ENCODE measurements around the gene PDSS2. TPM values are rescaled to one million over a fixed set of nuclear protein-coding genes. Genes with fewer than 3 reads are reported as not detected.
A peak's percentile ranks its signal among the peaks of the same experiment; 100 is the strongest.

The PDSS2 gene
- total RNA-seq, 2 donors from 2014 or later: 8.2 to 13.7 TPM

- TF ChIP-seq CTCF (conservative IDR thresholded peaks at IDR 0.05): no peak
- Histone ChIP-seq H3K4me3 (ENCODE audit: low read length) (no peak overlapping the region), H3K9me3 (ENCODE audit: control insufficient read depth, low read length) (no peaks in the 10 kb centered on the region), H3K27ac (ENCODE audit: low read depth, low read length) (no peak overlapping the region), H3K4me1 (ENCODE audit: control insufficient read depth, insufficient read depth, low read length) (no peaks in the 10 kb centered on the region), H3K36me3 (ENCODE audit: control insufficient read depth, insufficient read depth, low read length) (no peaks in the 10 kb centered on the region), H3K27me3 (ENCODE audit: control insufficient read depth, insufficient read depth, low read length, poor library complexity, severe bottlenecking) (no peaks in the 10 kb centered on the region), H3K9ac (ENCODE audit: extremely low read depth, low read length, poor library complexity, severe bottlenecking) (no peak overlapping the region)
- Mint-ChIP-seq H3K36me3 (ENCODE audit: low read depth) (no peaks in the 10 kb centered on the region), H3K4me3 (no peak overlapping the region), H3K4me1 (no peaks in the 10 kb centered on the region), H3K27ac (no peak overlapping the region), H3K9me3 (no peaks in the 10 kb centered on the region), H3K27me3 (ENCODE audit: insufficient read depth) (no peaks in the 10 kb centered on the region)
- 80 to 91% methylated on average over 1 to 5 of the region's 5 CpGs for WGBS, 2 experiments (ENCODE audit: insufficient coverage in 1 of 2, insufficient read length in 1 of 2)
- DNase-seq: no peak
These were observed 154.8 kb downstream of the PDSS2 start for GRCh38 chr6:107304421-107305025.

- H3K27ac Mint-ChIP-seq: no peak overlapping the region
These were observed 166.0 kb downstream of the PDSS2 start for GRCh38 chr6:107293350-107293749.

GRCh38 chr6:107292715-107293271 lies 166.6 kb downstream of the PDSS2 start:
- H3K9me3 Mint-ChIP-seq: no peaks in the 10 kb centered on the region
- no peaks in the 10 kb centered on the region for H3K36me3 Mint-ChIP-seq (ENCODE audit: low read depth)
- Histone ChIP-seq H3K9ac (ENCODE audit: extremely low read depth, low read length, poor library complexity, severe bottlenecking) (no peak overlapping the region), H3K4me3 (ENCODE audit: low read length) (no peak overlapping the region), H3K9me3 (ENCODE audit: control insufficient read depth, low read length) (no peaks in the 10 kb centered on the region), H3K36me3 (ENCODE audit: control insufficient read depth, insufficient read depth, low read length) (no peaks in the 10 kb centered on the region), H3K27ac (ENCODE audit: low read depth, low read length) (peak overlapping the region; percentile 77), H3K4me1 (ENCODE audit: control insufficient read depth, insufficient read depth, low read length) (no peaks in the 10 kb centered on the region), H3K27me3 (ENCODE audit: control insufficient read depth, insufficient read depth, low read length, poor library complexity, severe bottlenecking) (no peaks in the 10 kb centered on the region)
- DNase-seq: no peak
- H3K27ac Mint-ChIP-seq: no peak overlapping the region
- 86 to 88% methylated on average over 6 of the region's 6 CpGs for WGBS, 2 experiments (ENCODE audit: insufficient coverage in 1 of 2, insufficient read length in 1 of 2)
- peaks cover 6% of the 10 kb centered on the region for H3K4me1 Mint-ChIP-seq
- TF ChIP-seq CTCF (conservative IDR thresholded peaks at IDR 0.05): no peak
- H3K4me3 Mint-ChIP-seq: no peak overlapping the region
- no peaks in the 10 kb centered on the region for H3K27me3 Mint-ChIP-seq (ENCODE audit: insufficient read depth)

More at GRCh38 chr6:107293350-107293749, 166.0 kb downstream of the PDSS2 start:
- H3K36me3 ChIP-seq (ENCODE audit: control insufficient read depth, insufficient read depth, low read length): no peaks in the 10 kb centered on the region
- Mint-ChIP-seq H3K4me1 (peaks cover 6% of the 10 kb centered on the region), H3K4me3 (no peak overlapping the region), H3K27me3 (ENCODE audit: insufficient read depth) (no peaks in the 10 kb centered on the region), H3K9me3 (no peaks in the 10 kb centered on the region), H3K36me3 (ENCODE audit: low read depth) (no peaks in the 10 kb centered on the region)
- no peaks in the 10 kb centered on the region for H3K4me1 ChIP-seq (ENCODE audit: control insufficient read depth, insufficient read depth, low read length)
- H3K27ac ChIP-seq (ENCODE audit: low read depth, low read length): peak overlapping the region; percentile 77
- H3K4me3 ChIP-seq (ENCODE audit: low read length): no peak overlapping the region
- no peak for DNase-seq
- H3K27me3 ChIP-seq (ENCODE audit: control insufficient read depth, insufficient read depth, low read length, poor library complexity, severe bottlenecking): no peaks in the 10 kb centered on the region
- no peaks in the 10 kb centered on the region for H3K9me3 ChIP-seq (ENCODE audit: control insufficient read depth, low read length)
- no peak overlapping the region for H3K9ac ChIP-seq (ENCODE audit: extremely low read depth, low read length, poor library complexity, severe bottlenecking)
- 91% methylated on average over 4 of the region's 4 CpGs; no CpG with 5 or more reads in 1 of the 2 experiments for WGBS, 2 experiments (ENCODE audit: insufficient coverage in 1 of 2, insufficient read length in 1 of 2)
- TF ChIP-seq CTCF (conservative IDR thresholded peaks at IDR 0.05): no peak
